ENCODE data around the gene CHCHD6.

Gene CHCHD6

DNA sequence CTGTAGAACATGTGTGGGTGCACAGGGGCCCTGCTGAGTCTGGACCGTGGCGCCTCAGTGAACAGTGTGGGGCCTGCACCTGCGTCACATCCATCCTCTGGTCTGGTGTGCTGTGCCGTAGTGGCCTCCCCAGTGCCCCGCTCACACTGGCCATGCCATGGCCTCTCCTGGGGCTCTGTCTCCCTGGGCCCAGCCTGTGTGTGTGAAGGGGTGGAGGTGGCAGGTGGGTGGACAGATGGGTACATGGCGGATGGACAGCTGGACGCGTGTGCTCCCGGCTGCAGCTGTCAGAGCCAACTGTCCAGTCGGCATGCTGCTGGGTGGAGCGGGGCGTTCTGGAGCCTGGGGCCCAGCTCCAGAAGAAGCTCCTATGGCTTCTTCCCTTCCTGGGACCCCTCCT, 296.7 kb downstream of the CHCHD6 start:
- DNase-seq: no peak

DNA sequence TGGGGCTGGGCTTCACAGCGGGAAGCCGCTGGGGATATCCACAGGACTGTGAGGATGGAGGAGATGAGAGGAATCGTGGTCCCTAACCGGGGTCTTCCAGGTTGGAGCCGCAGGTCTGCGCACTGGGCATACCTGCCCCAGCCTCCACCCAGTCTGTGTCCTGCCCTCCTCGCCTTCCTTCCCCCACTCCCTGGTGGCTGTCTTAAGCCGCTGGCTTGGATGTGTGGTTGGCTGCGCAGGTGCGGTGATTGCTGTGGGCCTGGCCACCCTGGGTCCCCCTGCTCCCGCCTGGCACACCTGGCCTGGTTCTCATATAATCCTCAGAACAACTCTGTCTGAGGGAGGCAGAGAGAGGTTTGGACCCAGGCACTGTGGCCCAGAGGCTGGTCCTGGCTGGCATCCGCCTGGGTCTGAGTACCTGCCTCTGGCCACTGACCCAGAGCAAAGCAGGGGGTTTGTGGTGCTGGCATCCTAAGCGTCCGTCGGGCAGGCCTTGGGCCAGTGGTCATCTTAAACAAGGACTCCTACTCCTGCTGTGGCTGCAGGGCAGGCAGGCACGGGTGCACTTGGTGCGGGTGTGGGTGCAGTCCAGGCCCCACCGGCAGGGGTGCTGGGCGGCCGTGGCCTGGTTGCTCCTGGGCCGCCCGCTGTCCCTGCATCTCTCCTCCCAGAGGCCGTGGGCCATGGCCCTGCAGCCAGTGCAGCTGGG, 297.6 kb downstream of the CHCHD6 start:
- no peak for DNase-seq

- DNase-seq: no peak
Observed at GRCh38 chr3:127002195-127003174, 298.4 kb downstream of the CHCHD6 start.

DNA sequence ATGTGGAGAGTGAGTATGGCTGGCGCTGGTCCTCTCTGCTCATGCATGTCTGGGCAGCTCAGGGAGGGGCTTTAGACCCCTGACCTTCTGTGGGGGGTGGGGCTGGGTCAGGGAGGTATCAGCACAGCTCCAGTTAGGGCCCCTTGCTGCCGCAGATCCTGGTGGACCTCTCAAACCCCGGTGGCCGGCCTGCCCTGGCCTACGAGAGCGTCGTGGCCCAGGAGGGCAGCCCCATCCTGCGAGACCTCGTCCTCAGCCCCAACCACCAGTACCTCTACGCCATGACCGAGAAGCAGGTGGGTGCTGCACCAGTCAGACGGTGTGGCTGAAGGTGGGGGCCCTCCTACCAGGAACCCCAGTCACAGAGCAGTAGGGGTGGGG, 299.1 kb downstream of the CHCHD6 start:
- DNase-seq: no peak

GRCh38 chr3:127003601-127004280, 299.7 kb downstream of the CHCHD6 start:
- no peak for DNase-seq

- DNase-seq: no peak
Observed at GRCh38 chr3:127004641-127005397, 300.8 kb downstream of the CHCHD6 start.

DNA sequence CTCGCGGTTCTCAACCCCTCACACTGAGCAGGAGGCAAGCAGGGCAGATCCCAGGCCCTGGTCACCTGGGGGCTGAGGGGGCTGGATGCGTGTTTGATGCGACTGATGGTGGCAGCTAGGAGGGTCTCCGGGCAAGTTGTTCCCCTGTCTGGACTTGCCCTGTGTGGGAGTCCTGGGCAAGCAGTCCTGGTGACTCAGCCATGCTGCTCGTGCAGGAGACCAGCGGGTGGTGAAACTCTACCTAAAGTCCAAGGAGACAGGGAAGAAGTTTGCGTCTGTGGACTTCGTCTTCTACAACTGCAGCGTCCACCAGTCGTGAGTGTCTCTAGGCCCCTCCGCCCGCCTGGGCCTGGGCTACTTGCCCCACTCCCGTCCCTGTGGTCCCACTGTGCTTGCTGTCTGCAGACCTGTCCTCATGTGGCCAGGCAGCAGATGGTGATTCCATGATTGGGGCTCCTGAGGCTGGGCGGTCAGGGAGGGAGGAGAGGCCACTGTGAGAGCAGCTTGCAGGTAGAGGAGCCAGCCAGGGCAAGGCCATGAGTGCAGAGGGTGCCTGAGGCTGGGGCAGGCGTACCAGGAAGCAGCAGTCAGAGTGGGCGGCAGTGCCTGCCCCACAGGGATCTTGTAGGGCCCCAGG, 301.9 kb downstream of the CHCHD6 start:
- no peak for DNase-seq

DNA sequence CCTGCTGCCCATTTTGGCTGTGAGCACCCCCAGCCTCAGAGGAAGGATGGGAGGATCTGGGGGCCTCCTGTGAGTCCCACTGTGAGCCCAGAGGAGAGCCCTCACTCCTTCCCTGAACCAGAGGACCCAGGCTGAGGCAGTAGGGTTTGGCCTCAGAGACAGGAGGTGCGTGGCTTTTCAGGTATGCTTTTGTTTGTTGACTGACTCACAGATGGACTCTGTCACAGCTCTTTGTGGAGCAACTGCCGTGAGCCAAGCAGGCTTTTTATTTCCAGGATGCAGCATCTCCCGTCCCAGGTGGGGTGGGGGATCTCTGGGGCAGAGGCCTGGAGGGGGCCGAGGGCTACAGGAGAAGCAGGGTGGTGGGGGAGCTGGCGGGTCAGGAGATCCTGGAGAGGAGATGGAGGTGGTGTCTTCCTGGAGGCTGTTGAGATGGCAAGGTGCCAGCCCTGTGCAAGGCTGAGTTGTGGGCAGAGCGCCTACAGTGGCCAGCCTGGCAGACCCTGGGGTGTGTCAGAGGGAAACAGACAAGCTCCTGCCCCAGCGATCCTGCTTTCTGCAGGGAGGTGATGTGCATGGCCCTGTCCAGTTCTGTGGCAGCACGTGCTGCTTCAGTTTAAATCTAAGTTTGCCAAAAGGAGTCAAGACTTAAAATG, 302.9 kb downstream of the CHCHD6 start:
- no peak for DNase-seq

GRCh38 chr3:127008236-127008635, 304.2 kb downstream of the CHCHD6 start:
- no peak for DNase-seq

DNA sequence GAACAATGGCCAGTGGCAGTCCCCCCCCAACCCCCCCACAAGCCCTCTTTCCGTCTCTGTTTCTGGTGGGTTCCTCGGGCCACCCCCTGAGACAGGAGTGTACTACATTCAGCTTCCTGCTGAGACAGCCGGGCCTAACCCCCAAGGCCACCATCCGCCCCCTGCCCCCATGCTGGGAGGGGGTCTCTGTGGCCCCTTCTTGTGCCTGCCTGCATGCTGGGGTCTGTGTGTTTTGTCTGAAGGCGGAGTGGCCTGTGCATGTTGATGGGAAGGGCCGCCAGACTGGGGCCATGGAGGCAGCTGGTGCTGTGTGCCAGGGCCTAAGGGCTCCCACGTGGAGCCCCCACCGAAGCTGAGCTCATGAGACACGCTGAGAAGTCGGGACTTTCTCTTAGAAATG, 305.5 kb downstream of the CHCHD6 start:
- no peak for DNase-seq

Data from activated CD4-positive, alpha-beta T cell treated with anti-CD3 and anti-CD28 coated beads, Interleukin-2, amount 50 U/mL, for 4 hours (primary cell).